T-cell (primary cell): Measurements from ENCODE around the gene MTREX. TPM values are rescaled to one million over a fixed set of nuclear protein-coding genes. Genes with fewer than 3 reads are reported as not detected.

Experiments
- ATAC-seq, 4 experiments: fragments of 200-7000 bp in 3 of 4; fragments of 150-1000 bp in 1 of 4; cut with Tn5 transposase; replicated peaks in 1 of 4; 1 replicate in 3 of 4; 2 replicates in 1 of 4; pipeline ENCODE4 v1.10.0; 2021; ENCODE audit warnings: moderate library complexity in 3 of 4, mild to moderate bottlenecking in 2 of 4, moderate number of reproducible peaks in 1 of 4
- CTCF ChIA-PET, 2 donors: fragments of 300-600 bp; sonication (Branson Sonifier 250); formaldehyde crosslinking; loops; one replicate each; lab custom pipeline; 2022; ENCODE audit warnings: antibody characterized with exemption in 2 of 2; lab: Charles Lee
- POLR2A ChIA-PET, 2 donors: fragments of 300-600 bp; sonication (Branson Sonifier 250); formaldehyde crosslinking; loops; one replicate each; lab custom pipeline; 2022; ENCODE audit warnings: antibody characterized with exemption in 2 of 2; lab: Charles Lee
- DNase-seq, 35 experiments: peaks; one replicate each; pipeline versions ENCODE4 v3.0.0 to v3.0.0-alpha.2; 2013 to 2023
- H3K27ac ChIP-seq: one replicate; pipeline ENCODE4 v1.5.1; 2013; ENCODE audit warnings: low read length
- H3K27me3 ChIP-seq, 2 experiments: replicated peaks in 1 of 2; 1 replicate in 1 of 2; 2 replicates in 1 of 2; pipeline versions ENCODE4 v1.6.1 to v1.7.0; 2013; ENCODE audit warnings: low read length in 1 of 2, mixed read lengths in 1 of 2; ENCODE audit not compliant: control insufficient read depth in 2 of 2, insufficient read depth in 2 of 2; ENCODE audit errors: extremely low read depth in 1 of 2
- H3K36me3 ChIP-seq, 2 donors: 1 replicate in 1 of 2; 2 replicates in 1 of 2; pipeline versions ENCODE4 v1.6.1 to v1.7.0; 2013; ENCODE audit warnings: low read length in 1 of 2; ENCODE audit not compliant: control insufficient read depth in 2 of 2, insufficient read depth in 1 of 2; ENCODE audit errors: extremely low read depth in 1 of 2
- H3K4me1 ChIP-seq, 2 experiments: 1 replicate in 1 of 2; 2 replicates in 1 of 2; pipeline versions ENCODE4 v1.6.1 to v1.7.0; 2013; ENCODE audit warnings: low read length in 2 of 2, mixed read lengths in 1 of 2; ENCODE audit not compliant: insufficient read depth in 2 of 2, control insufficient read depth in 1 of 2; ENCODE audit errors: extremely low read depth in 1 of 2
- H3K4me3 ChIP-seq, 2 donors: 1 replicate in 1 of 2; 2 replicates in 1 of 2; pipeline versions ENCODE4 v1.5.1 to v1.7.0; 2013; ENCODE audit warnings: mild to moderate bottlenecking in 2 of 2, low read length in 1 of 2, moderate library complexity in 1 of 2; ENCODE audit not compliant: control insufficient read depth in 1 of 2; ENCODE audit errors: extremely low read depth in 1 of 2
- H3K9me3 ChIP-seq: 2 replicates; pipeline ENCODE4 v1.7.0; 2013
- H3K27ac Mint-ChIP-seq, 2 donors: one replicate each; pipeline ENCODE4 v1.8.0; 2020 to 2021; ENCODE audit warnings: mild to moderate bottlenecking in 2 of 2, mixed read lengths in 2 of 2
- H3K27me3 Mint-ChIP-seq, 2 donors: one replicate each; pipeline ENCODE4 v1.8.0; 2021 to 2022; ENCODE audit warnings: mixed read lengths in 2 of 2
- H3K36me3 Mint-ChIP-seq: one replicate; pipeline ENCODE4 v1.8.0; 2021; ENCODE audit warnings: mixed read lengths
- H3K4me1 Mint-ChIP-seq, 3 donors: one replicate each; pipeline ENCODE4 v1.8.0; 2020 to 2022; ENCODE audit warnings: mixed read lengths in 3 of 3, mild to moderate bottlenecking in 1 of 3
- H3K4me3 Mint-ChIP-seq, 3 donors: one replicate each; pipeline ENCODE4 v1.8.0; 2020 to 2022; ENCODE audit warnings: mild to moderate bottlenecking in 3 of 3, mixed read lengths in 3 of 3, moderate library complexity in 3 of 3
- H3K9me3 Mint-ChIP-seq, 3 donors: one replicate each; pipeline ENCODE4 v1.8.0; 2020 to 2022; ENCODE audit warnings: mixed read lengths in 3 of 3
- WGBS: methylation state at CpG from one replicate; pipeline ENCODE4 v1.1.5; 2013; ENCODE audit warnings: missing lambda C conversion rate; ENCODE audit not compliant: insufficient coverage; 5-methylcytosine and 5-hydroxymethylcytosine counted together
- total RNA-seq, 35 experiments: library from RNA in 6 of 35; stranded (reverse) in 6 of 35; fragments of 120-200 nt in 1 of 35; gene quantifications; one replicate each; pipeline versions ENCODE4 v1.2.1 to v1.2.4 and lab custom pipeline; 2013 to 2026

The MTREX gene
- total RNA-seq (10 to 100 TPM; 60.2 to 75.1 (median 62.0) TPM), total RNA-seq (lab: John Stamatoyannopoulos, UW) (71.4 to 279 (median 112) reads per million in 29 experiments)
- 61.4 TPM for total RNA-seq (2013)

DNA sequence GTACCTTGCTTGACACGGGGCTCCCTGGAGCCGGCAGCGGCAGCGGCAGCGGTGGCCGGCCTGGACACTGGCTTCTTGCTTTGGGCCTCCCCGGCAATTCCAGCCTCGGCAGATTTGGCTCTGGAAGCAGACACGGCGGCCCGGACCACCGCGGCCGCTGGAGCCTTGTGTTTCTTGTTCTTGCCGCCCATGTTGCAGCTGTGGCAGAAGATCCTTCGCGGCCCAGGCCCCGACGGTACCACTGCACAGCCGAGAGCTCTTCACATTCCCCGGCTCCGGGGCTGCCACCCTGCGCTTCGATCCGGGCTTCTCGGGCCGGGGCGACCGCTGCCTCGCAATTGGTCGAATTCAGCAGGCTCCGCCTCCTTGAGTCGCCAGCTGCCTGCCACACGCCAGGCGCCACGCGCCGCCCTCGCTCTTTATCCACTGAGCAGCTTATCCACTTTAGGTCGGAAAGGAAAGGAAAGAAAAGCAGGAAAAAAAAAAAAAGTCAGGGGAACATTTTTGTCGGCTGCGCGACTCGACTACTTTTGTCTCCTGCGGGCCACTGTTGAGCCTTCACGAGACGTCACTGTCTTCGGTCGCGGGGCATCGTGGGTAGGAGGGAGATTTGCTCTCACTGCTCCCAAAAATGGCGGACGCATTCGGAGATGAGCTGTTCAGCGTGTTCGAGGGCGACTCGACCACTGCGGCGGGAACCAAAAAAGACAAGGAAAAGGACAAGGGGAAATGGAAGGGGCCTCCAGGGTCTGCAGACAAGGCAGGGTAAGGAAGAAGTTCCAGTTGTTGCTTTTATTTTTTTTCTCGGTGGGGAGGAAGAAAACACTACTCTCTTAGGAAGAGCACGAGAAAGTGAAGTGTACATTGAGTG is at the start of gene MTREX, which contains the start of gene DHX29:
MTREX (plus strand) TSS at position 607 of the 871 bp plus-strand sequence; CDS start at position 632, 25 bp downstream.
DHX29 (minus strand) TSS at position 312 of the 871 bp plus-strand sequence; CDS start at position 191, 121 bp downstream.
- H3K9me3 Mint-ChIP-seq: no peaks in the 10 kb centered on the region
- WGBS: under 1% methylated on average over 61 of the region's 62 CpGs
- no peak within 1 kb of the TSS for H3K27ac Mint-ChIP-seq
- ChIA-PET POLR2A (interaction anchor here (0.5 to 1.0 kb wide), 15 partner anchors 10 to 1319 kb away, joined by 3 to 16 read pairs (median 3); partner anchors contain the start of gene ARL15 (in 1 of the 2)), CTCF (interaction anchor here (0.6 to 1.5 kb wide), 12 partner anchors 12 to 790 kb away, joined by 3 to 9 read pairs (median 3); partner anchors contain the start of gene SNX18 (in 1 of the 2))
- H3K36me3 ChIP-seq: no peaks in the 10 kb centered on the region
- peaks cover 36 to 38% (median 36%) of the 10 kb centered on the region in 3 donors for H3K4me1 Mint-ChIP-seq
- peak; percentile 73 to 91 (median 83) for DNase-seq
- no peak within 1 kb of the TSS for H3K4me3 Mint-ChIP-seq
- H3K27me3 ChIP-seq: no peaks in the 10 kb centered on the region
- H3K27ac ChIP-seq: peak within 1 kb of the TSS; percentile 92
- H3K4me3 ChIP-seq: peak within 1 kb of the TSS; percentile 96 to 99
- no peaks in the 10 kb centered on the region for H3K9me3 ChIP-seq
- peaks cover 16% of the 10 kb centered on the region for H3K36me3 Mint-ChIP-seq
- ATAC-seq: peak; percentile 94 to 96 (median 95)
- no peaks in the 10 kb centered on the region for H3K27me3 Mint-ChIP-seq
- peaks cover 25 to 47% of the 10 kb centered on the region in 2 experiments for H3K4me1 ChIP-seq

DNA sequence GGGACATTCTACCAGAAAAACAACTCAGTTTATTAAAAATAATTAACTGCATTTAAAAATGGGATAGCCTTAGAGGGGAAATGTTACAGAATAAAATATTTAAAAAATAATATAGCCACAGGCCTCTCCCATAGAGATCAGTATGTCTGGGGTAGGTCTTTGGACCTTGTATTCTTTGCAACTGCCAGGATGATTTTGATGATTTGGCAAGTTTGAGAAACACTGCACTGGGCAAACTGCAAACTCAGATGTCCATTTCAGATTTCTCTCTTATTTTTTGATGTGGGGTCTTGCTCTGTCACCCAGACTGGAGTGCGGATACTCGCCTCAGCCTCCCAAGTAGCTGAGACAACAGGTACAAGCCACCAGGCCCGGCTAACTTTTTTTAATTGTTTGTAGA is 49.5 kb upstream of the MTREX start:
- H3K9me3 ChIP-seq: no peaks in the 10 kb centered on the region
- H3K4me1 ChIP-seq: no peaks in the 10 kb centered on the region
- peaks cover 0 to 51% of the 10 kb centered on the region in 2 donors for H3K36me3 ChIP-seq
- H3K36me3 Mint-ChIP-seq: peaks cover 51% of the 10 kb centered on the region
- WGBS: no CpG with 5 or more reads among the region's 3 CpGs
- H3K4me3 ChIP-seq: no peak overlapping the region
- no peak overlapping the region for H3K27ac ChIP-seq
- no peak overlapping the region for H3K27ac Mint-ChIP-seq
- no peak overlapping the region for H3K4me3 Mint-ChIP-seq
- POLR2A ChIA-PET: interaction anchor here in 1 of 2 donors (0.5 kb wide), 1 partner anchor 61 kb away, joined by 3 read pairs; no protein-coding TSS in a partner anchor
- DNase-seq (no peak), ATAC-seq (no peak)
- H3K27me3 ChIP-seq: no peaks in the 10 kb centered on the region
- H3K27me3 Mint-ChIP-seq: no peaks in the 10 kb centered on the region
- CTCF ChIA-PET: no interaction called here
- H3K4me1 Mint-ChIP-seq: no peaks in the 10 kb centered on the region
- H3K9me3 Mint-ChIP-seq: no peaks in the 10 kb centered on the region

DNA sequence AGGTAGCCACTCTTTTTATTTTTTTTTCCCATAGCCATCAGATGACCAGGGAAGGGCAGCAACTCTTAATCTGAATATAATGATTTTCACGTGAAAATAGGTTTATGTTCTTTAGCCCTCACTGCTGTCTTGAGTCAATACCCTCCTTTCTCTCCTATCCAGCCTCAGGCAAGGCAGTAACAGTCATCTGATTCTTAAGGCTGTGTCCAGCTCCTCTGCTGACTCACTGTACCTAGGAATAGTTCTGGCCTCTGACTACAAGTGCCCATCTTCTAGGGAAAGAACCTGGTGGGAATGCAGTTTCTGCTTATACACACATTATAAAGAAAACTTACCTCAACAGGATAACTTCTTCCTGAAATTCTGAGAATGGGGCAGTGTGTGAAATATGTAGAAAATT is 31.0 kb upstream of the MTREX start:
- ChIA-PET CTCF (no interaction called here), POLR2A (no interaction called here)
- no peaks in the 10 kb centered on the region for H3K4me1 ChIP-seq
- peaks cover 56% of the 10 kb centered on the region for H3K36me3 Mint-ChIP-seq
- WGBS: no CpG with 5 or more reads among the region's 1 CpG
- H3K27ac Mint-ChIP-seq: no peak overlapping the region
- H3K9me3 Mint-ChIP-seq: no peaks in the 10 kb centered on the region
- H3K36me3 ChIP-seq: peaks cover 0 to 77% of the 10 kb centered on the region in 2 donors
- DNase-seq: no peak
- H3K4me3 Mint-ChIP-seq: no peak overlapping the region
- H3K27ac ChIP-seq: no peak overlapping the region
- no peaks in the 10 kb centered on the region for H3K9me3 ChIP-seq
- no peaks in the 10 kb centered on the region for H3K27me3 Mint-ChIP-seq
- H3K27me3 ChIP-seq: no peaks in the 10 kb centered on the region
- no peak overlapping the region for H3K4me3 ChIP-seq
- no peak for ATAC-seq
- no peaks in the 10 kb centered on the region for H3K4me1 Mint-ChIP-seq

DNA sequence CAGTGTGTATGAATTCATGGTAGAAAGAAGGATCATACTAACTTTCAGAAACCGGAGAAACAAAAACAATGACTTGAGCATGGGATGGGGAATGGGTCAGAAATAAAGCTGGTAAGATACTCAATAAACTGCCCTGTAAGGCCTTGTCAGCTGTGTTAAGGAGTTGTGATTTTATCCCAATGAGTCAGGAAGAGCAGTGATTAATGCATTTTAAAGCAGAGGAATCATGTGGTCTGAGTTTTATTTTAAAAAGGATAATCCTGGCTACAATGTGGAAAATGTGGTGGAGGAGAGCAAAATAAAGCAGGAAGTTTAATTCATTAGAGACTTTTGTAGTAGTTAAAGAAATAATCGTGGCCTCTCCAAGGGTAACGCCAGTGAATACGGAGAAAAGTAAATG is 29.0 kb upstream of the MTREX start:
- no peaks in the 10 kb centered on the region for H3K4me1 ChIP-seq
- H3K27me3 ChIP-seq: no peaks in the 10 kb centered on the region
- H3K27ac Mint-ChIP-seq: no peak overlapping the region
- no peak overlapping the region for H3K4me3 ChIP-seq
- no peaks in the 10 kb centered on the region for H3K9me3 ChIP-seq
- peaks cover 61% of the 10 kb centered on the region for H3K36me3 Mint-ChIP-seq
- H3K27me3 Mint-ChIP-seq: no peaks in the 10 kb centered on the region
- no peak for ATAC-seq
- no peaks in the 10 kb centered on the region for H3K9me3 Mint-ChIP-seq
- no peak overlapping the region for H3K27ac ChIP-seq
- ChIA-PET POLR2A (no interaction called here), CTCF (interaction anchor here in 1 of 2 donors (0.7 kb wide), 1 partner anchor 28 kb away, joined by 5 read pairs; no protein-coding TSS in a partner anchor)
- 79% methylated on average over 2 of the region's 4 CpGs for WGBS
- no peak overlapping the region for H3K4me3 Mint-ChIP-seq
- no peak for DNase-seq
- H3K36me3 ChIP-seq: peaks cover 0 to 77% of the 10 kb centered on the region in 2 donors
- H3K4me1 Mint-ChIP-seq: no peaks in the 10 kb centered on the region

DNA sequence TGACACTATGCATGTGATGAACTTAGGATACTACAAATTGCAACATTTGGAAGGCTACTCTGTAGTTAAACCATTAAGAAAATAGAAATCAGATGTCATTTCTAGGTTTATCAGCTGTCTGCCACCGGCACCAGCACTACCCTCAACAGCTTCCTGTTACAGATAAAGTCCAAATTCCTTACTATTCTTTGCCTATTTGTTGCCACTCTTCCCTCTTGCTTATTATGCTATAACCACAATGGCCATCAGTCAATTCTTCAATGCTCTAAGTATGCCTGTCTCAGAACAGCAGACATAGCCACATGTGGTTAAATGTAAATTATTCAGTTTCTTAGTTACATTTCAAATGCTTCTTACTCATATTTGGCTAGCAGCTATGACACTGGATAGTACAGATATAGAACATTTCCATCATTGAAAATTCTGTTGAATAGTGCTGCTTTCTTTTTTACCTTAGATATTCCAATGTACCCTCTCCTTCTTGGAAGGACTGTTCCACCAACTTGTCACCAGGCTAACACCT is 21.3 kb upstream of the MTREX start:
- Histone ChIP-seq H3K27ac (no peak overlapping the region), H3K36me3 (peaks cover 0 to 67% of the 10 kb centered on the region in 2 donors), H3K4me1 (no peaks in the 10 kb centered on the region), H3K27me3 (no peaks in the 10 kb centered on the region), H3K4me3 (no peak overlapping the region), H3K9me3 (no peaks in the 10 kb centered on the region)
- Mint-ChIP-seq H3K36me3 (peaks cover 53% of the 10 kb centered on the region), H3K9me3 (no peaks in the 10 kb centered on the region), H3K27ac (no peak overlapping the region), H3K4me3 (no peak overlapping the region), H3K4me1 (no peaks in the 10 kb centered on the region), H3K27me3 (no peaks in the 10 kb centered on the region)
- ChIA-PET CTCF (no interaction called here), POLR2A (interaction anchor here in 1 of 2 donors (0.6 kb wide), 2 partner anchors 21 to 716 kb away, joined by 3 to 5 read pairs; partner anchors contain the start of genes DHX29 and MTREX)
- 83% methylated on average over 1 of the region's 1 CpG for WGBS
- no peak for DNase-seq
- ATAC-seq: no peak

DNA sequence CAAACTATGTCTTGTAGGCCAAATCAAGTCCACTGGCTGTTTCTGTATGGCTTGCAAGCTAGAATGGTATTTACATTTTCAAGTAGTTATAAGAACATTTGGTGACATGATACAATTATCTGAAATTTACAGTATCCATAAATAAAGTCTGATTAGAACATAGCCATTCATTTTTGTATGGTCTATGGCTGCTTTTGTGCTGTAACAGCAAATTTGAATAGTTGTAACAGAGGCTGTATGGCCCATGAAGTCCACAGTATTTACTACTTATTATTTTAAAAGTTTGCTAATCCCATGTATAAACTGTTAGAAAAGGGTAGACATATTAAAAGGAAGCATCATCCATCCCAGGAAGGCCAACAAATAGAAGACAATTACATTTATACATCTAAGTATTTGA is 18.0 kb upstream of the MTREX start:
- Mint-ChIP-seq H3K27ac (no peak overlapping the region), H3K27me3 (no peaks in the 10 kb centered on the region), H3K4me3 (no peak overlapping the region), H3K4me1 (no peaks in the 10 kb centered on the region), H3K36me3 (peaks cover 62% of the 10 kb centered on the region), H3K9me3 (no peaks in the 10 kb centered on the region)
- no peak overlapping the region for H3K4me3 ChIP-seq
- no peak for DNase-seq
- ChIA-PET POLR2A (interaction anchor here in 1 of 2 donors (0.6 kb wide), 2 partner anchors 9 to 220 kb away, joined by 3 read pairs; no protein-coding TSS in a partner anchor), CTCF (no interaction called here)
- no peak overlapping the region for H3K27ac ChIP-seq
- ATAC-seq: no peak
- H3K9me3 ChIP-seq: no peaks in the 10 kb centered on the region
- H3K27me3 ChIP-seq: no peaks in the 10 kb centered on the region
- peaks cover 5 to 72% of the 10 kb centered on the region in 2 donors for H3K36me3 ChIP-seq
- no peaks in the 10 kb centered on the region for H3K4me1 ChIP-seq
